ENCODE data around the gene GPR146.

DNA sequence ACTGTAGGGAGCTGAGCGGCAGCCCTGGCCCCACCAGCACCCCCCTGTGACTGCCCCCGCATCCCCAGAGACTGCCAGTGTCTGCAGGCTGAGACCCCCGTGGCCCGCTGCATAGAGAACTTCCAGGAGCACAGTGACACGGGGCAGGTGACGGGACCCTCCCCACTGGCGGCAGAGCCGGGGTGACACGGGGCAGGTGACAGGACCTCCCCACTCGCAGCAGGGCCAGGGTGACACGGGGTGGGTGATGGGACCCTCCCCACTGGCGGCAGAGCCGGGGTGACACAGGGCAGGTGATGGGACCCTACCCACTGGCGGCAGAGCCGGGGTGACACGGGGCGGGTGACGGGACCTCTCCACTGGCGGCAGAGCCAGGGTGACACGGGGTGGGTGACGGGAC is 45.9 kb downstream of the GPR146 start:
- TF ChIP-seq RAD21 (IDR thresholded peaks at IDR 0.05 in 1 of 2, conservative IDR thresholded peaks at IDR 0.05 in 1 of 2; ENCODE audit: low read depth in 2 of 2, low read length in 2 of 2): no peak
- no peak for TF ChIP-seq JUND (IDR thresholded peaks at IDR 0.05; ENCODE audit: low read length)
- TF ChIP-seq POLR2A (IDR thresholded peaks at IDR 0.05; ENCODE audit: control extremely low read depth in 1 of 2, low read depth in 2 of 2, low read length in 2 of 2): no peak
- TF ChIP-seq, protein P1, sequence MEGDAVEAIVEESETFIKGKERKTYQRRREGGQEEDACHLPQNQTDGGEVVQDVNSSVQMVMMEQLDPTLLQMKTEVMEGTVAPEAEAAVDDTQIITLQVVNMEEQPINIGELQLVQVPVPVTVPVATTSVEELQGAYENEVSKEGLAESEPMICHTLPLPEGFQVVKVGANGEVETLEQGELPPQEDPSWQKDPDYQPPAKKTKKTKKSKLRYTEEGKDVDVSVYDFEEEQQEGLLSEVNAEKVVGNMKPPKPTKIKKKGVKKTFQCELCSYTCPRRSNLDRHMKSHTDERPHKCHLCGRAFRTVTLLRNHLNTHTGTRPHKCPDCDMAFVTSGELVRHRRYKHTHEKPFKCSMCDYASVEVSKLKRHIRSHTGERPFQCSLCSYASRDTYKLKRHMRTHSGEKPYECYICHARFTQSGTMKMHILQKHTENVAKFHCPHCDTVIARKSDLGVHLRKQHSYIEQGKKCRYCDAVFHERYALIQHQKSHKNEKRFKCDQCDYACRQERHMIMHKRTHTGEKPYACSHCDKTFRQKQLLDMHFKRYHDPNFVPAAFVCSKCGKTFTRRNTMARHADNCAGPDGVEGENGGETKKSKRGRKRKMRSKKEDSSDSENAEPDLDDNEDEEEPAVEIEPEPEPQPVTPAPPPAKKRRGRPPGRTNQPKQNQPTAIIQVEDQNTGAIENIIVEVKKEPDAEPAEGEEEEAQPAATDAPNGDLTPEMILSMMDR (IDR thresholded peaks at IDR 0.05; ENCODE audit: control extremely low read depth in 1 of 3, insufficient read depth in 1 of 3, low read depth in 1 of 3, low read length in 3 of 3): no peak
- TF ChIP-seq KDM1A (IDR thresholded peaks at IDR 0.05; ENCODE audit: borderline replicate concordance, low read length): no peak
- no peak for TF ChIP-seq JUN (IDR thresholded peaks at IDR 0.05; ENCODE audit: low read depth, low read length)
- no peak for TF ChIP-seq POLR2AphosphoS5 (IDR thresholded peaks at IDR 0.05; ENCODE audit: low read depth, low read length)
- TF ChIP-seq CREB1 (IDR thresholded peaks at IDR 0.05): no peak
- TF ChIP-seq EP300 (IDR thresholded peaks at IDR 0.05; ENCODE audit: borderline replicate concordance in 1 of 2, low read depth in 2 of 2, low read length in 2 of 2): no peak
- no peak for TF ChIP-seq SRF (IDR thresholded peaks at IDR 0.05; ENCODE audit: low read depth, low read length)
- no peak for TF ChIP-seq EZH2 (IDR thresholded peaks at IDR 0.05; ENCODE audit: low read depth, low read length, severe bottlenecking)

Data from H1 (cell line).